Endometrial microvascular endothelial cells (primary cell): ENCODE results near the gene GDF10. TPM values are rescaled to one million over a fixed set of nuclear protein-coding genes. Genes with fewer than 3 reads are reported as not detected.

ENCODE experiments used
- in situ Hi-C: cut with HindIII; loops from 2 replicates; pipeline ENCODE4 v1.10.0; 2017; ENCODE audit warnings: low sequenced_read_pairs, low pct_unique_long_range_greater_than_20kb; ENCODE audit errors: inconsistent ontology term
- total RNA-seq: library from RNA; depleted of rRNA; stranded (reverse); fragments of >200 nt; gene quantifications from one replicate; pipeline ENCODE4 v1.2.3, GENCODE V29; 2015; ENCODE audit errors: inconsistent ontology term

GDF10 gene
- total RNA-seq, 1 donor from 2014 or later, result not detected

- in situ Hi-C loops, result no loop called here
These were observed 35.2 kb upstream of the GDF10 start for GRCh38 chr10:47264797-47265281.

- in situ Hi-C loops, result no loop called here
These were observed 33.4 kb upstream of the GDF10 start for GRCh38 chr10:47266602-47267001.

GRCh38 chr10:47268696-47269095 is 31.3 kb upstream of the GDF10 start:
- in situ Hi-C loops, result no loop called here

- in situ Hi-C loops, result no loop called here
These were observed 30.7 kb upstream of the GDF10 start for GRCh38 chr10:47269294-47269693.

- in situ Hi-C loops, result no loop called here
These were observed 23.9 kb upstream of the GDF10 start for GRCh38 chr10:47276071-47276470.

GRCh38 chr10:47276576-47277351 is 23.2 kb upstream of the GDF10 start:
- in situ Hi-C loops, result no loop called here

DNA sequence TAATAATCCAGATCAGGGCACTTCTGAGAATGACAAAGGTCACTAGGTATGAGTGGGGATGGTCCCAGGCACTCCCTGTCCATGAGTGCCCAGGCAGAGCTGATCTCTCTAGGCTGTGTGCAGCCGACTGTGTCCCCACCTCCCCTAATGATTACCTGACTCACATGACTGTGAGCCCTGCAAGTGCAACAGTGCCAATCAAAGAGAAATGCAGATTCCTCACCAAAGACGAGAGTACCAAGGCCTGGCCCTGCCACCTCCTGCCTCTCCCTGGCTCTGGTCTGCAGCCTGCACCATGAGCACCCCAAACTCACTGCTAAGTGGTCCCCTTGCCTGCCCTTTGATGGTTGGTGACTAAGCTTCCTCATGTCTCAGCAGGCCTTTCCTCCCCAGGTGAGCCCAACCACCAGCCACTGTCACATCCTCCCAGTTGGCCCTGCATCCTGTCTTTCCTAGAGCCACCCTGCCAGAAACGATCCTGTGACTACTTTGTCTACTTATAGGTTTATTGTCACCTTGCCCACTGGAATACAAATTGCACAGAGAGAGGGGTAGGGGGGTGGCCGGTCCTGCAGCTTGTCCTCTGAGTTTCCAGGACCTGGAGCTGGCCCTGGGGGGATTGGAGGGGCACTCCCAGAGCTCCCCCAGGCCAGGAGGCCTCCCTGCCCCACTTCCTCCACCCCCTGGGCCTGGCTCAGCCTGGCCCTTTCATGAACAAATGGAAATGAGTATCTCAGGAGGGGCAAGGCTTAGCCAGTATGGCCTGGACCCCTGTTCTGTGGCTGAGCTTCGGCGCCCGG is 22.4 kb upstream of the GDF10 start:
- in situ Hi-C loops, result no loop called here

GRCh38 chr10:47278152-47278473 is 21.9 kb upstream of the GDF10 start:
- in situ Hi-C loops, result no loop called here

GRCh38 chr10:47278720-47279119 is 21.3 kb upstream of the GDF10 start:
- in situ Hi-C loops, result no loop called here

DNA sequence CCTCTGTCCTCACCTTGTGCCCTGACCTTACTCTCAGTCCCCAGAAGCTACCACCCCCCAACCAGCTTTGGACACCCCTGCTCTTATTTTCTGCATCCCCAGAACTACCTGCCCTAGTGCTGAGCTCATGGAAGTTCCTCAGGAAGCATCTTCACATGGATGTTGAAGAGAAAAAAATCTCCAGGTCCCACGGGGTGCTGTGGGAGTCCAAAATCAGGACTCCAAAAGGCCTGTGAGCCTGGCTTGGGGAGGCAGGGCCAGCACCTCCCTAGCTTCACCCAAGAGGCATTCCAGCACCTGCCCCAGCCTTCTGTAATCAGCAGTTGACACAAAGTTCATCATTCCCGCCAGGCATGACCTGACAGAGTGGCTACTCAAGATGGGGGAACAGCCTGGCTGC is 20.7 kb upstream of the GDF10 start:
- in situ Hi-C loops, result no loop called here

- in situ Hi-C loops, result no loop called here
These were observed 17.9 kb upstream of the GDF10 start for GRCh38 chr10:47282005-47282656.

GRCh38 chr10:47282657-47283018 is 17.4 kb upstream of the GDF10 start:
- in situ Hi-C loops, result no loop called here

GRCh38 chr10:47283101-47283630 is 16.8 kb upstream of the GDF10 start:
- in situ Hi-C loops, result no loop called here

- in situ Hi-C loops, result no loop called here
These were observed 16.1 kb upstream of the GDF10 start for GRCh38 chr10:47283848-47284247.

DNA sequence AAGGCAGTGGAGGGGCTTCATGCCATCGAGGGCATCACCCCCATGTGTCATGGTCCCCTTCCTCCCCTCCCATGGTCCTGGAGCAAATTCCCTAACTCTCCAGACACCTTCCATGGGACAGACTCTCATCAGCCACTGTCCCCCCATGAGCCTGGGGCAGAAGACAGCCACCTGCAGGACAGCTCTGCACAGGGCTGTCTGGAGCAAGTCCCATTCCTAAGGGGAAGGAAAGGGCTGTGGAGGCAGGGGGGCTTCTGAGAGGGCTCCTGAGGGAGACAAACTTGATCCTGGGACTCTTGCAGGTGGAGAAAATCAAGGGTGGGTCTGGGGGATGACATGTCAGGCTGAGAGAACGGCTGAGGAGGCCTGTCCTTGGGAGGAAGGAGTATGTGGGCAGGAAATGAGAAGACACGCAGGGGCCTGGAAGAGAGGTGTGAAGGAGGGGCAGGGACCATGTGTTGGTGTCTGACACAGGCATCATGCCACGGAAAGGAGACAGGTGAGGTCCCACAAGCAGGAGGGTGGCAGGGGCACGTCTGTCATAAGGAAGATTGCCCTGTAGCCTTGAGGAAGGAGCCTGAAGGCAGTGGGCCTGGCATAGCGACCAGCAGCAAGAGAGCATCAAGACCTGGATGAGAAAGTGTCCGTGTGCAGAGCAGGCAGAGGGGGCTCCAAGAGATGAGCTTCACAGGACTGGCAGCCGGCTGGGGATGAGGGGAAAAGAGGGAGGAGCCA is 14.4 kb upstream of the GDF10 start:
- in situ Hi-C loops, result no loop called here

GRCh38 chr10:47286116-47286505 is 13.9 kb upstream of the GDF10 start:
- in situ Hi-C loops, result no loop called here

DNA sequence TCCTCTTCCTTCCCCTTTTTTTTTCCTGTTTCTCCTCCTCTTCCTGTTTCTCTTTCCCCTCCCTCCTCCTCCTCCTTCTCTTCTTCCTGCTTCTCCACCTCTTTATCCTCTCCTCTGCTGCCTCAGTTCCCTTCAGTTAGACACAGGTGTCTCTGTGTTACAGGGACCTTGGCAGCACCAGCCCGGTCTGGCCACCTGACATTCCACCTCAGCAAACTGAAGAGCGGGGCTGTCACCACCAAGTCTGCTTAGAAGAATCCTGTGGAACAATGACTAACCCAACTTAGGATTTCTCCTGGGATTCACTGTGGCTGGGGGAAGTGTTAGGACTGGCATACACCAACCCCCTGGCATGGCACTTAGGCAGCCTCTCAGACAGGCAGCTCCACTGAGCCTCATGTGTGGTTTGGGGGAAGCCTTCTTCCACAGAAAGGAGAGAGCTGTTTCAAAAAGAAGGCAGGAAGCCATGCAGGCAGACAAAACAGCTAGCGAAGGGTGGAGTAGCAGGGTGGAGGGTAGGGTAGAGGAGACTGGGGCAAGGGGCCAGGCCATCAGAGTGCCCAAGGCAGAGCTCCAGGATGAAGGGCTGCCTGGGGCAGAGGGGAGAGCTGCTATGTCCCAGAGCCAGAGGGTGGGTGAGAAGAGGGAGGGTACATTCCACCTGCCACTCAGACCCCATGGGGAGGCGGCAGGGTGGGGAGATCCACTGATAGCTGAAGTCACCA is 13.2 kb upstream of the GDF10 start:
- in situ Hi-C loops, result no loop called here

- in situ Hi-C loops, result no loop called here
These were observed 12.6 kb upstream of the GDF10 start for GRCh38 chr10:47287365-47287802.
